HEK293T (cell line): ENCODE results near the gene FZD10.

Source experiments
- CTCF ChIA-PET: fragments of 350-600 bp; formaldehyde crosslinking; extraction: SDS; loops from one replicate; lab custom pipeline; 2021; ENCODE audit warnings: antibody characterized with exemption, inconsistent platforms; lab: Yijun Ruan, JAX
- POLR2A ChIA-PET: fragments of 350-600 bp; formaldehyde crosslinking; extraction: SDS; loops from one replicate; lab custom pipeline; 2020; ENCODE audit warnings: antibody characterized with exemption, inconsistent platforms; lab: Yijun Ruan, JAX
- DNase-seq: peaks from one replicate; pipeline ENCODE4 v3.0.0; 2012; ENCODE audit warnings: mixed read lengths; ENCODE audit errors: extremely low spot score
- ARNT ChIP-seq: fragments of 450-650 bp; IDR thresholded peaks from 2 replicates; pipeline ENCODE4 v1.6.1; 2017; ENCODE audit warnings: mild to moderate bottlenecking
- BHLHE40 ChIP-seq: fragments of 450-650 bp; IDR thresholded peaks from 2 replicates; pipeline ENCODE4 v1.6.1; 2016; ENCODE audit warnings: mild to moderate bottlenecking, moderate library complexity, borderline replicate concordance
- CTBP1 ChIP-seq: fragments of 450-650 bp; IDR thresholded peaks from 2 replicates; pipeline ENCODE4 v1.6.1; 2016; ENCODE audit warnings: borderline replicate concordance
- ELF4 ChIP-seq: fragments of 450-650 bp; IDR thresholded peaks from 2 replicates; pipeline ENCODE4 v1.6.1; 2017; ENCODE audit warnings: antibody characterized with exemption
- FOXA1 ChIP-seq: fragments of 450-650 bp; IDR thresholded peaks from 2 replicates; pipeline ENCODE4 v1.6.1; 2016; ENCODE audit warnings: mild to moderate bottlenecking
- FOXK2 ChIP-seq: fragments of 450-650 bp; IDR thresholded peaks from 2 replicates; pipeline ENCODE4 v1.6.1; 2016; ENCODE audit warnings: mild to moderate bottlenecking
- FOXM1 ChIP-seq: fragments of 450-650 bp; IDR thresholded peaks from 2 replicates; pipeline ENCODE4 v1.6.1; 2017; ENCODE audit warnings: mild to moderate bottlenecking, borderline replicate concordance
- HDGF ChIP-seq: fragments of 450-650 bp; IDR thresholded peaks from 2 replicates; pipeline ENCODE4 v1.6.1; 2017; ENCODE audit warnings: antibody characterized with exemption, borderline replicate concordance
- L3MBTL2 ChIP-seq: fragments of 450-650 bp; conservative IDR thresholded peaks from 2 replicates; pipeline ENCODE4 v1.6.1; 2016; ENCODE audit warnings: mild to moderate bottlenecking
- LEF1 ChIP-seq: fragments of 450-650 bp; IDR thresholded peaks from 2 replicates; pipeline ENCODE4 v1.6.1; 2017; ENCODE audit warnings: mild to moderate bottlenecking, borderline replicate concordance
- NFRKB ChIP-seq: fragments of 450-650 bp; IDR thresholded peaks from 2 replicates; pipeline ENCODE4 v1.6.1; 2016; ENCODE audit warnings: mild to moderate bottlenecking, moderate library complexity
- SP1 ChIP-seq: fragments of 450-650 bp; IDR thresholded peaks from 2 replicates; pipeline ENCODE4 v1.6.1; 2017
- SUZ12 ChIP-seq: fragments of 450-650 bp; IDR thresholded peaks from 2 replicates; pipeline ENCODE4 v1.6.1; 2016; ENCODE audit warnings: mild to moderate bottlenecking
- TARDBP ChIP-seq: fragments of 450-650 bp; IDR thresholded peaks from 2 replicates; pipeline ENCODE4 v1.6.1; 2016
- ZNF384 ChIP-seq: fragments of 450-650 bp; IDR thresholded peaks from 2 replicates; pipeline ENCODE4 v1.6.1; 2016
- TF ChIP-seq, protein P1 (sequence below): fragments of 450-650 bp; IDR thresholded peaks from 2 replicates; pipeline ENCODE4 v1.6.1; 2016

The FZD10 gene

DNA sequence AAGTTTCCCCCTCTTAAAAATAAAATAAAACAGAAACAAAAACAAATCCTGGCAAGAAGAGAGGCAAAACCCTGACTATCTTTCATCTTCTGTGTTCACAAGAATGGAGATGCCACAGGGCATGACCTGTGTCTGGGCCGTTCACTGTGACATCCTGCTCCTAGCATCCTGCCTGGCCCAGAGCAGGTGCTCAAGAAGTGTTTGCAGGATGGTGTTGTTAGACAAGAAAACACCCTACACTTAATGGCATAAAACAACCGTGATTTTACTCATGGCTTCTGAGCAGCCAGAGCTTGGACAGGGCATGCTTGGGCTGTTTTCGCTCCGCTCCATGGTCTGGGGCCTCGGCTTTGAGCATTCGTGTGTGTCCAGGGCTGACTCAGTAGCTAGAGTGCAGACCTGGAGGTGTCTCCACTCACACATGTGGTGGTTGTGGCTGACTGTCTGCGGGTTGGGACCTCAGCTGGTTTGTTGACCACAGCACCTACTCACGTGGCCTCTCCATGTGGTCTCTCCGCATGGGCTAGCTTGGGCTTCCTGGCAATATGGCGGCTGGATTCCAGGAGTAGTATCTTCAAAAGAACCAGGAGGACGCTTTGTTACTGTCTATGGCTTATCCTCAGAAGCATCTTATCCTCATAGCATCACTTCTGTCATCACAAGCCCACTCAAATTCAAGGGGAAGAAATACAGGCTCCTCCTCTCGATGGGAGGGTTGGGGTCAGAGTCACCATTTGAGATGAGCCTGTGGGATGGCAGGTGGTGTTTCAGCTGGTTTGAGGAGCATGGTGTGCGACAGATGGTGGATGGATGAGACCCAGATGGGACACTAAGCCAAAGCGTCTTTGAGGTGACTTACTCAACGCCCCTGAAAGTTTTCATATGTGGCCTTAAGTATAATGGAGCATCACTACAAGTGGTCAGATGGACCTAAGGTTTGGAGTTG lies 33.2 kb upstream of the FZD10 start:
- POLR2A ChIA-PET, result no interaction called here
- TF ChIP-seq NFRKB (no peak), HDGF (no peak), FOXA1 (no peak), FOXK2 (no peak), L3MBTL2 (no peak), BHLHE40 (no peak)
- no peak for DNase-seq
- CTCF ChIA-PET, result no interaction called here

DNA sequence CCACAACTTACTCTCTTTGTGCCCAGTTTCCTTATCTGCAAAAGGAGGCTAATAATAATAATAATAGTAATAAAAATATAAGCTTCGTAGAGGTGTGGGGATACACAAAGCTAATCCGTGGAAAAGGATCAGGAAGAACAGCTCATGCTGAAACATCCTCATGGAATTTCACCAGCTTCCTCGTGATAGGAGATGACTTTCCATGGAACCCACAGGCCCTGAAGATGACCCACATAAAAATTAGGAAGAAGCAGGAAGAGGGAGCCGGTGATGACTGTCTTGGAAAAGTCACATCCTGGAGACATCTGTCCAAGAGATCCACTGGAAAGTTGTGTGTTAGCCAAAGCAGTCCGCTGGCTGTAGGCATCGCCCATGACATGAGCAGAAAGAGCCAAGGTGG lies 31.9 kb upstream of the FZD10 start:
- TF ChIP-seq ZNF384 (no peak), TARDBP (no peak), HDGF (no peak), ELF4 (no peak), BHLHE40 (no peak), LEF1 (no peak), FOXM1 (no peak), SUZ12 (no peak), L3MBTL2 (no peak), CTBP1 (no peak), FOXA1 (no peak), NFRKB (no peak), SP1 (no peak), ARNT (no peak), FOXK2 (no peak)
- TF ChIP-seq, protein P1, sequence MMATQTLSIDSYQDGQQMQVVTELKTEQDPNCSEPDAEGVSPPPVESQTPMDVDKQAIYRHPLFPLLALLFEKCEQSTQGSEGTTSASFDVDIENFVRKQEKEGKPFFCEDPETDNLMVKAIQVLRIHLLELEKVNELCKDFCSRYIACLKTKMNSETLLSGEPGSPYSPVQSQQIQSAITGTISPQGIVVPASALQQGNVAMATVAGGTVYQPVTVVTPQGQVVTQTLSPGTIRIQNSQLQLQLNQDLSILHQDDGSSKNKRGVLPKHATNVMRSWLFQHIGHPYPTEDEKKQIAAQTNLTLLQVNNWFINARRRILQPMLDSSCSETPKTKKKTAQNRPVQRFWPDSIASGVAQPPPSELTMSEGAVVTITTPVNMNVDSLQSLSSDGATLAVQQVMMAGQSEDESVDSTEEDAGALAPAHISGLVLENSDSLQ, result no peak
- DNase-seq, result no peak
- POLR2A ChIA-PET, result no interaction called here
- CTCF ChIA-PET, result no interaction called here

DNA sequence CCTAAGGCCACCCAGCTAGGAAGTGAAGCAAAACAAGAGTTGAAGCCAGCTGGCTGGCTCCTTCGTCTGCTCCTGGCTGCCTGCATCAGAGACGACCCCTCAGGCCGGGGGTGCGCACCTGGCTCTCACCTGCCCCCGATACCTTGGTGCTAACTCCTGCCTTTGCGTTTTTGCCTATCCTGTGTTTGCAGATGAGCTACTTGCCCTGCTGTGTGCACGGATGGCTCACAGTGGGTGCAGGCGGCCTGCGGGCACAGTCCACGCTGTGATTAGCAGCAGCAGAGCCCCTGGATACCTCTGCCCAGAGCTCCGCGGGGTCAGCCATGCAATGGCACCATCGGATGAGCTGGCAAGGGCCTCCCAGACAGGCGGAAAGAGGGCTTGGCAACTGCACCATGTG lies 31.2 kb upstream of the FZD10 start:
- no peak for DNase-seq
- ChIA-PET CTCF (no interaction called here), POLR2A (no interaction called here)
- TF ChIP-seq SP1 (no peak), FOXA1 (no peak), ELF4 (no peak), LEF1 (no peak), BHLHE40 (no peak), ZNF384 (no peak), CTBP1 (no peak)

DNA sequence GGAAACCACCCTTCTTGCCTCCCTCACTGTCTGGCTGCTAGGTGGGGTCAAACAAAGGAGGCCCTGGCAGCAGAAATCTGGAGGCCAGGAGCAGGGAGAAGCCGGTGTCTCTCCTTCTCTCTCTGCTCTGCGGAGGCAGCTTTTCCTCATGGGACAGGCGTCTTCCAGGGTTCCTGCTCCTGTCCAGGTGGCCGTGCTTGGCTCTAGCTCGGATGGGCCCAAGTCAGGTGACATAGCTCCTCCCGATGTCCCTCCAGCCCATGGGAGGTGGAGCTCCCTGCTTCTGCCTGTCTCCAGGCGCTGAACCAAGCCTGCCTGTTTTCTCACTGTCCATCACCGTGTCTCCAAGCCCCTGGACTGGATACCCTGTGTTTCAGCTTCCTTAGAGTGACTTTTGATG lies 30.5 kb upstream of the FZD10 start:
- TF ChIP-seq LEF1 (no peak), L3MBTL2 (no peak), CTBP1 (no peak), ARNT (no peak), TARDBP (no peak), HDGF (no peak), BHLHE40 (no peak), SP1 (no peak), SUZ12 (no peak), FOXA1 (no peak), NFRKB (no peak), ZNF384 (no peak), FOXM1 (no peak), ELF4 (no peak), FOXK2 (no peak)
- TF ChIP-seq, protein P1, result no peak
- CTCF ChIA-PET, result no interaction called here
- no peak for DNase-seq
- POLR2A ChIA-PET, result no interaction called here

DNA sequence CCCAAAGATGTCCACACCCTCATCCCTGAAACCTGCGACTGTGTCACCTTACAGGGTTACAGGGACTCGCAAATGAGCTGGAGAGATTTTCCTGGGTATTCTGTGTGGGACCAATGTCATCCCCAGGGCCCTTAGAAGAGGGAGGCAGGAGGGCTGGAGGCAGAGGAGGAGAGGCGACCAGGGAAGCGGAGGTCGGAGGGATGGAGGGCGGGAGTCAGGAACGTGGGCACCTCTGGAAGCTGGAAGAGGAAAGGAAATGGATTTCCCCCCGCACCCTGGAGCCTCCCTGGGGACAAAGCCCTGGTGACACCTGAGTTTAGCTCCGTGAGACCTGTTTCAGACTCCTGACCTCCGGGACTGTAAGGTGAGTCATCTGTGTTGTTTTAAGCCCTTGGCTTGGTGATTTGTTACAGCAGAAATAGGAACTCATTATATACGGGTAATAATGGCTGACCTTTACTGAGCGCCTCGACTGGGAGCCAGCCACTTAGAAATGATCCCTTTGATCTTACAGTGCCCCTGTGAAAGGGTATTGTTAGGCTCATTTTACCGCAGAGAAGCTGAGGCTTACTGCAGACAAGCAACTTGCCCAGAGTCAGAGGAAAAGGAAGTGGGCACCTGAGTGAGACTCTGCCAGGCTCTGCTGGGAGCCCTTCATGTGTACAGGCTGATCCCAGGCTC lies 29.3 kb upstream of the FZD10 start:
- no peak for DNase-seq
- CTCF ChIA-PET, result no interaction called here
- POLR2A ChIA-PET, result no interaction called here
- TF ChIP-seq FOXM1, result no peak
- no peak for TF ChIP-seq SUZ12
- no peak for TF ChIP-seq TARDBP
- no peak for TF ChIP-seq ZNF384
- TF ChIP-seq BHLHE40, result no peak
- TF ChIP-seq ELF4, result no peak
- TF ChIP-seq NFRKB, result no peak

DNA sequence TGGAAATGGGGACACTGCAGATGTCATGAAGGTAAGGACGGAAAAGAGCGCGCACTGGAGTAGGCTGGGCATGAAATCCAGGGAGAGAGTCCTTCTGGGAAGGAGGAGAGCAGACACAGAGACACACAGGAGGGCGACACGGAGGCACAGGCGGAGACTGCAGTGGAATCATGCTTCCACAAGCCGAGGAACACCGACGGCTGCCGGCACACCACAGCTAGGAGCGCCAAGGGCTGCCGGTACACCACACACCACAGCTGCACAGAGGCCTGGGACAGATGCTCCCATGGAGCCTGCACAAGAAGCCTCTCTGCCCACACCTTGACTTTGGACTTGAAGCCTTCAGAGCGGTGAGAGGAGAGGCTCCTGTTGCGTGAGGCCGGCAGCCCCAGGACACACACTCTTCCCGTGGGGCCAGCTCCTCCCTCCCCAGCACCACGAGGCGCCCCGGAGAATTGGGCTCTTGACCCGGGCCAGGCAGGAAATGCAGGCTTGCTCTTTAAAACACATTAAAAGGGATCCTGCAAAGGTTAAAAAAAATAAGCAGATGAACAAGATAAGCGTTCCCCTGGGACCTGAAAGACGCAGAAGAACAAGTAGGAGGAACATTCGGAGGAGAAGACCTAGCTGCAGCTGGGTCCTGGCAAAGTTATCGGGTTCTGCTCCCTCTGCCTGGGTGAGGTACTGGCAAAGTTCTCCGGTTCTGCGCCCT lies 28.3 kb upstream of the FZD10 start:
- POLR2A ChIA-PET, result no interaction called here
- DNase-seq, result no peak
- TF ChIP-seq, protein P1, result no peak
- TF ChIP-seq HDGF, result no peak
- TF ChIP-seq FOXA1, result no peak
- TF ChIP-seq FOXM1, result no peak
- CTCF ChIA-PET, result no interaction called here
